HG03060 (cell line): ENCODE measurements around the gene TRPM7.
"Not testable (repeated sequence)": the region's sequence is repeated elsewhere in the genome, so short reads cannot be mapped to it uniquely, and the experiment has no call there.

Experiments used
- ATAC-seq: cut with Tn5 transposase; IDR thresholded peaks from one replicate; pipeline ENCODE4 v1.9.1; 2021; ENCODE audit warnings: low read depth, moderate number of reproducible peaks; ENCODE audit not compliant: unreplicated experiment

TRPM7 gene

GRCh38 chr15:50675535-50676144 is 11.0 kb downstream of the TRPM7 start:
- no peak for ATAC-seq

GRCh38 chr15:50670115-50670514 is 16.5 kb downstream of the TRPM7 start:
- no peak for ATAC-seq

GRCh38 chr15:50669611-50670010 is 17.0 kb downstream of the TRPM7 start:
- ATAC-seq = no peak

GRCh38 chr15:50665938-50666337 is 20.7 kb downstream of the TRPM7 start:
- no peak for ATAC-seq

- ATAC-seq = no peak
Measured at GRCh38 chr15:50655555-50655954, 31.0 kb downstream of the TRPM7 start.

GRCh38 chr15:50653156-50653743 is 33.3 kb downstream of the TRPM7 start:
- no peak for ATAC-seq

- ATAC-seq = no peak
Measured at GRCh38 chr15:50652671-50653070, 33.9 kb downstream of the TRPM7 start.

GRCh38 chr15:50641318-50641717 is 45.3 kb downstream of the TRPM7 start:
- no peak for ATAC-seq

GRCh38 chr15:50636146-50636545 is 50.5 kb downstream of the TRPM7 start:
- ATAC-seq = no peak

- ATAC-seq = no peak
Measured at GRCh38 chr15:50633653-50634052, 52.9 kb downstream of the TRPM7 start.

GRCh38 chr15:50628421-50628820 is 58.2 kb downstream of the TRPM7 start:
- ATAC-seq = no peak

GRCh38 chr15:50627351-50628055 is 59.1 kb downstream of the TRPM7 start:
- ATAC-seq = no peak

- ATAC-seq = no peak
Measured at GRCh38 chr15:50624616-50625168, 61.9 kb downstream of the TRPM7 start.

- not testable (repeated sequence) for ATAC-seq
Measured at GRCh38 chr15:50622361-50622943, 64.1 kb downstream of the TRPM7 start.

- not testable (repeated sequence) for ATAC-seq
Measured at GRCh38 chr15:50616960-50617359, 69.6 kb downstream of the TRPM7 start.

- ATAC-seq = not testable (repeated sequence)
Measured at GRCh38 chr15:50616554-50616953, 70.0 kb downstream of the TRPM7 start.

GRCh38 chr15:50613600-50613999 is 73.0 kb downstream of the TRPM7 start:
- ATAC-seq = no peak

GRCh38 chr15:50607129-50607528 is 79.5 kb downstream of the TRPM7 start:
- no peak for ATAC-seq

GRCh38 chr15:50605462-50605861 is 81.1 kb downstream of the TRPM7 start:
- no peak for ATAC-seq

- not testable (repeated sequence) for ATAC-seq
Measured at GRCh38 chr15:50602028-50602427, 84.6 kb downstream of the TRPM7 start.

GRCh38 chr15:50594311-50594710 is 92.3 kb downstream of the TRPM7 start:
- no peak for ATAC-seq
